ENCODE measurements around the gene DUSP22.

GRCh38 chr6:362924-363249 lies 70.6 kb downstream of the DUSP22 start:
- TF ChIP-seq CTCF (IDR thresholded peaks at IDR 0.05) (no peak), CHD4 (IDR thresholded peaks at IDR 0.05; ENCODE audit: borderline replicate concordance) (no peak), NR3C1 (IDR thresholded peaks at IDR 0.05) (no peak), POLR2AphosphoS2 (conservative IDR thresholded peaks at IDR 0.05; ENCODE audit: low read length) (no peak), NFE2L2 (conservative IDR thresholded peaks at IDR 0.05; ENCODE audit: low read length) (no peak), KDM5A (IDR thresholded peaks at IDR 0.05) (no peak), CBX8 (IDR thresholded peaks at IDR 0.05) (no peak), CEBPB (IDR thresholded peaks at IDR 0.05) (no peak), ESRRA (IDR thresholded peaks at IDR 0.05; ENCODE audit: borderline replicate concordance, low read length) (no peak), PBX3 (IDR thresholded peaks at IDR 0.05) (no peak), GATA3 (IDR thresholded peaks at IDR 0.05; ENCODE audit: borderline replicate concordance) (no peak), MYC (IDR thresholded peaks at IDR 0.05; ENCODE audit: borderline replicate concordance, low read length) (no peak), EP300 (IDR thresholded peaks at IDR 0.05) (no peak), POLR2A (IDR thresholded peaks at IDR 0.05; ENCODE audit: low read length) (no peak)
